Karpas-422 (cell line): ENCODE data around the gene MRPL40. TPM values are rescaled to one million over a fixed set of nuclear protein-coding genes. Genes with fewer than 3 reads are reported as not detected.
"Not testable (repeated sequence)": the region's sequence is repeated elsewhere in the genome, so short reads cannot be mapped to it uniquely, and the experiment has no call there.

Experiments used
- DNase-seq: peaks from one replicate; pipeline ENCODE4 v3.0.0-alpha.2; 2015
- H2AFZ ChIP-seq: fragments of 200-600 bp; sonication (generic); 2 replicates; pipeline ENCODE4 v1.6.1; 2014; ENCODE audit warnings: antibody characterized with exemption, low read length, mixed read lengths
- H3K27ac ChIP-seq: fragments of 200-600 bp; sonication (generic); 2 replicates; pipeline ENCODE4 v1.5.1; 2014; ENCODE audit warnings: mild to moderate bottlenecking, low read length, moderate library complexity
- H3K27me3 ChIP-seq: fragments of 200-600 bp; sonication (generic); 2 replicates; pipeline ENCODE4 v1.6.1; 2014; ENCODE audit warnings: low read length, mixed read lengths
- H3K36me3 ChIP-seq: fragments of 200-600 bp; sonication (generic); 2 replicates; pipeline ENCODE4 v1.6.1; 2014; ENCODE audit warnings: low read length, mixed read lengths; ENCODE audit not compliant: insufficient read depth
- H3K4me1 ChIP-seq: fragments of 200-600 bp; sonication (generic); 2 replicates; pipeline ENCODE4 v1.6.1; 2014; ENCODE audit warnings: mild to moderate bottlenecking, low read length, mixed read lengths
- H3K4me2 ChIP-seq: fragments of 200-600 bp; sonication (generic); 2 replicates; pipeline ENCODE4 v1.6.1; 2014; ENCODE audit warnings: low read length, low read depth, mild to moderate bottlenecking; ENCODE audit not compliant: poor library complexity, severe bottlenecking
- H3K4me3 ChIP-seq: fragments of 200-600 bp; sonication (generic); 2 replicates; pipeline ENCODE4 v1.5.1; 2014; ENCODE audit warnings: mild to moderate bottlenecking, antibody characterized with exemption, low read length, mixed read lengths
- H3K79me2 ChIP-seq: fragments of 200-600 bp; sonication (generic); 2 replicates; pipeline ENCODE4 v1.6.1; 2014; ENCODE audit warnings: mild to moderate bottlenecking, low read length, mixed read lengths
- H3K9ac ChIP-seq: fragments of 200-600 bp; sonication (generic); 2 replicates; pipeline ENCODE4 v1.6.0; 2014; ENCODE audit warnings: low read length
- H3K9me2 ChIP-seq: fragments of 200-600 bp; sonication (generic), shearing (Covaris generic); replicated peaks from 2 replicates; pipeline ENCODE4 v1.6.0; 2014; ENCODE audit warnings: mild to moderate bottlenecking, low read length, moderate library complexity; ENCODE audit not compliant: insufficient read depth
- H3K9me3 ChIP-seq: fragments of 300-700, 200-600 bp; sonication (generic); 2 replicates; pipeline ENCODE4 v1.6.1; 2014; ENCODE audit warnings: low read length, mixed read lengths
- H4K20me1 ChIP-seq: fragments of 200-600 bp; sonication (generic); 2 replicates; pipeline ENCODE4 v1.6.1; 2014; ENCODE audit warnings: mild to moderate bottlenecking, antibody characterized with exemption, low read length, low read depth; ENCODE audit not compliant: insufficient read depth
- total RNA-seq: library from RNA; depleted of rRNA; stranded (reverse); fragments of >200 nt; shearing (Covaris generic); gene quantifications from 2 replicates; pipeline ENCODE4 v1.2.3, GENCODE V29; 2014; ENCODE audit warnings: low replicate concordance

The MRPL40 gene
- total RNA-seq, 1 experiment from 2014 or later = 62.5 TPM

GRCh38 chr22:19436444-19437161 is 4.3 kb downstream of the MRPL40 start:
- not testable (repeated sequence) for H3K9ac ChIP-seq, DNase-seq, H3K9me2 ChIP-seq, H3K27ac ChIP-seq, H3K9me3 ChIP-seq, H4K20me1 ChIP-seq, H3K4me2 ChIP-seq, H2AFZ ChIP-seq, H3K27me3 ChIP-seq, H3K4me3 ChIP-seq
- H3K4me1 ChIP-seq = peaks cover 35% of the 10 kb centered on the region
- peaks cover 47% of the 10 kb centered on the region for H3K79me2 ChIP-seq
- H3K36me3 ChIP-seq = peaks cover 11% of the 10 kb centered on the region; the same call in 1 of the 2 replicates

DNA sequence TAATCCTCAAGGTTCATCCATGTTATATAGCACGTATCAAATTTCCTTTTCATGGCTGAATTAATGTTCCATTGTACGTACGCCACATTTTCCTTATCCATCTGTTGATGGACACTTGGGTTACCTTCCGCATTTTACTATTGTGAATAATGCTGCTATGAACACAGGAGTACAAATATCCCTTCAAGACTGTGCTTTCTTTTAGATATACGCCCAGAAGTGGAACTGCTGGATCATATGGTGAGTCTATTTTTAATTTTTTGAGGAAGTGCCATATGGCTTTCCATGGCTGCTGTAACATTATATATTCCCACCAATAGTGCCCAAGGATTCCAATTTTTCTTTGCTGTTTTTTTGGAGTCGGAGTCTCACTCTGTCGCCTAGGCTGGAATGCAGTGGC is 6.0 kb downstream of the MRPL40 start:
- Histone ChIP-seq H4K20me1 (peaks cover 14% of the 10 kb centered on the region; the same call in 1 of the 2 replicates), H3K27me3 (no peaks in the 10 kb centered on the region), H3K9me2 (no peaks in the 10 kb centered on the region), H3K36me3 (peaks cover 20% of the 10 kb centered on the region; the same call in 1 of the 2 replicates), H3K9ac (no peak overlapping the region), H3K27ac (no peak overlapping the region), H3K4me1 (peaks cover 32% of the 10 kb centered on the region), H3K9me3 (no peaks in the 10 kb centered on the region), H3K79me2 (peaks cover 54% of the 10 kb centered on the region), H3K4me2 (no peak overlapping the region), H2AFZ (no peak overlapping the region), H3K4me3 (no peak overlapping the region)
- DNase-seq = no peak

- Histone ChIP-seq H3K27me3 (no peaks in the 10 kb centered on the region), H3K4me1 (peaks cover 15% of the 10 kb centered on the region), H3K9me2 (no peaks in the 10 kb centered on the region), H3K79me2 (peaks cover 61% of the 10 kb centered on the region), H3K36me3 (peaks cover 32% of the 10 kb centered on the region), H3K9me3 (no peaks in the 10 kb centered on the region), H4K20me1 (peaks cover 10% of the 10 kb centered on the region; the same call in 1 of the 2 replicates), H3K27ac (no peak overlapping the region), H2AFZ (no peak overlapping the region), H3K4me2 (no peak overlapping the region), H3K4me3 (no peak overlapping the region), H3K9ac (no peak overlapping the region)
- DNase-seq = no peak
These were observed 8.3 kb downstream of the MRPL40 start for GRCh38 chr22:19440411-19441195.

DNA sequence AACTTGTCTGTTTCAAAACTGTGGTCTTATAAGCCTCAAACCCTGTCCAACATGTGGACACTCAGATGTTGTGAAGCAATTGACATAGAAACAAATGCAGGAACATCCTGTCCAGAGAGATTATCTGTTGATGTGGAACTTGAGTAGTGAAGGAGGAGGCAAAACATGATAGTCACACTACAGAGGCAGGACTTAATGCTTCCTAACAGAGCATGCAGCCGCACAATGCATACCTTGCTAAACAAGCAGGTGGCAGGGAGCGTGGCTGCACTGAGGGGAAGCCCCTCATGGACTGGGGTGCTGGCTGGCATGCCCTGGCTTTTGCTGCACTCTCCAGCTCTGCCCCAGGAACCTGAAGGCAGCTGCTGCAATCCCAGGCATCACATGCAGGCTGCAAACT is 9.8 kb downstream of the MRPL40 start:
- no peaks in the 10 kb centered on the region for H3K9me2 ChIP-seq
- H3K4me1 ChIP-seq = peaks cover 18% of the 10 kb centered on the region
- no peaks in the 10 kb centered on the region for H3K9me3 ChIP-seq
- peaks cover 76% of the 10 kb centered on the region for H3K79me2 ChIP-seq
- no peak overlapping the region for H3K4me3 ChIP-seq
- no peak for DNase-seq
- no peaks in the 10 kb centered on the region for H3K27me3 ChIP-seq
- H3K9ac ChIP-seq = no peak overlapping the region
- peaks cover 25% of the 10 kb centered on the region for H3K36me3 ChIP-seq
- H4K20me1 ChIP-seq = 0 out of 2 replicates have a peak, but pooled peaks cover 8% of the 10 kb centered on the region
- no peak overlapping the region for H2AFZ ChIP-seq
- no peak overlapping the region for H3K27ac ChIP-seq
- H3K4me2 ChIP-seq = no peak overlapping the region

- H3K36me3 ChIP-seq = peaks cover 24% of the 10 kb centered on the region
These were observed 11.3 kb downstream of the MRPL40 start for GRCh38 chr22:19443544-19444211.

DNA sequence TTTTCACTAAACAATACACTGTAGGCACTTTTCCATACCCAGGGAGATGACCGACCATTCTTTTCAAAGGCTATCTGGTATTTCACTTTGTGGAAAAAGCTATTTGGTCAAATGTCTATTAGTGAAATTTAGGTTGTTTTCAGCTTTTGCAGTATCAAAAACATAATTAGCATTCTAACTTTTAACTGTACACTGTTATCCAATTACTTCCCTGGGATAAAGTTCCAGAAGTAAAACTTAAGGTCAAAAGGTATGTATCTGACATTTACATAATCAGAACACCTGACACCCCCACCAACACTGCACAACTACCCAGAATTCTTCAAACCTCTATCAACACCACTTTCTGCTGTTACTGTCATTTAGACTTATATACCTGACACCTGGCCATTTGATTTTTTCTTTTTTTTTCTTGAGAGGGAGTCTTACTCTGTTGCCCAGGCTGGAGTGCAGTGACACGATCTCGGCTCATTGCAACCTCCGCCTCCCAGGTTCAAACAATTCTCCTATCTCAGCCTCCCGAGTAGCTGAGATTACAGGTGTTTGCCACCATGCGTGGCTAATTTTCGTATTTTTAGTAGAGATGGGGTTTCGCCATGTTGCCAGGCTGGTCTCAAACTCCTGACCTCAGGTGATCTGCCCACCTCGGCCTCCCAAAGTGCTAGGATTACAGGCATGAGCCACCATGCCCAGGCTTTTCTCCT is 13.1 kb downstream of the MRPL40 start:
- DNase-seq, H3K4me3 ChIP-seq, H2AFZ ChIP-seq, H4K20me1 ChIP-seq, H3K27me3 ChIP-seq, H3K27ac ChIP-seq, H3K9me3 ChIP-seq, H3K9ac ChIP-seq, H3K9me2 ChIP-seq: not testable (repeated sequence)
- Histone ChIP-seq H3K4me1 (peaks cover 42% of the 10 kb centered on the region), H3K36me3 (peaks cover 31% of the 10 kb centered on the region), H3K4me2 (peak overlapping the region; percentile 85), H3K79me2 (peaks cover 76% of the 10 kb centered on the region)

More at GRCh38 chr22:19443544-19444211, 11.3 kb downstream of the MRPL40 start:
- H4K20me1 ChIP-seq = 0 out of 2 replicates have a peak, but pooled peaks cover 8% of the 10 kb centered on the region
- H3K4me3 ChIP-seq = no peak overlapping the region
- no peak overlapping the region for H3K9ac ChIP-seq
- peaks cover 28% of the 10 kb centered on the region for H3K4me1 ChIP-seq
- no peak overlapping the region for H3K4me2 ChIP-seq
- H3K27ac ChIP-seq = no peak overlapping the region
- H3K79me2 ChIP-seq = peaks cover 79% of the 10 kb centered on the region
- DNase-seq = no peak
- no peaks in the 10 kb centered on the region for H3K27me3 ChIP-seq
- H3K9me2 ChIP-seq = no peaks in the 10 kb centered on the region
- H3K9me3 ChIP-seq = no peaks in the 10 kb centered on the region
- no peak overlapping the region for H2AFZ ChIP-seq

- peaks cover 3% of the 10 kb centered on the region; the same call in 1 of the 2 replicates for H4K20me1 ChIP-seq
- peaks cover 64% of the 10 kb centered on the region for H3K79me2 ChIP-seq
- H3K4me2 ChIP-seq = peak overlapping the region; percentile 85
- peaks cover 34% of the 10 kb centered on the region for H3K36me3 ChIP-seq
- H3K9me3 ChIP-seq = no peaks in the 10 kb centered on the region
- H3K27me3 ChIP-seq = no peaks in the 10 kb centered on the region
- H3K4me3 ChIP-seq = peak overlapping the region; percentile 93
- peak overlapping the region; percentile 78 for H3K27ac ChIP-seq
- no peak overlapping the region for H2AFZ ChIP-seq
- peak overlapping the region; percentile 86 for H3K9ac ChIP-seq
- peaks cover 42% of the 10 kb centered on the region for H3K4me1 ChIP-seq
- H3K9me2 ChIP-seq = no peaks in the 10 kb centered on the region
- DNase-seq = no peak
These were observed 14.4 kb downstream of the MRPL40 start for GRCh38 chr22:19446603-19447329.
